Activated T-helper 1 cell treated with Interleukin-2 at 50 U/mL for 16 hours (primary cell): ENCODE data around the gene LHPP.

Experiments
- DNase-seq: peaks from one replicate; pipeline ENCODE4 v3.0.0-alpha.2; 2020; ENCODE audit warnings: low read depth

Gene LHPP

GRCh38 chr10:124497196-124497881, 35.7 kb downstream of the LHPP start:
- no peak for DNase-seq

GRCh38 chr10:124498056-124498455, 36.4 kb downstream of the LHPP start:
- DNase-seq: no peak

GRCh38 chr10:124500757-124501156, 39.1 kb downstream of the LHPP start:
- no peak for DNase-seq

- no peak for DNase-seq
Measured at GRCh38 chr10:124504711-124505110, 43.1 kb downstream of the LHPP start.

- DNase-seq: no peak
Measured at GRCh38 chr10:124505279-124505678, 43.7 kb downstream of the LHPP start.

GRCh38 chr10:124508070-124508667, 46.5 kb downstream of the LHPP start:
- DNase-seq: no peak

- DNase-seq: no peak
Measured at GRCh38 chr10:124508907-124509454, 47.4 kb downstream of the LHPP start.

- DNase-seq: no peak
Measured at GRCh38 chr10:124509880-124510632, 48.4 kb downstream of the LHPP start.

GRCh38 chr10:124510759-124511158, 49.1 kb downstream of the LHPP start:
- no peak for DNase-seq

- DNase-seq: no peak
Measured at GRCh38 chr10:124511205-124512039, 49.8 kb downstream of the LHPP start.

- no peak for DNase-seq
Measured at GRCh38 chr10:124512040-124512428, 50.4 kb downstream of the LHPP start.

GRCh38 chr10:124512600-124512999, 51.0 kb downstream of the LHPP start:
- no peak for DNase-seq

- DNase-seq: no peak
Measured at GRCh38 chr10:124515244-124515970, 53.8 kb downstream of the LHPP start.

GRCh38 chr10:124516181-124516580, 54.6 kb downstream of the LHPP start:
- DNase-seq: no peak

GRCh38 chr10:124516746-124517397, 55.2 kb downstream of the LHPP start:
- DNase-seq: no peak

GRCh38 chr10:124517461-124517860, 55.8 kb downstream of the LHPP start:
- DNase-seq: no peak

- no peak for DNase-seq
Measured at GRCh38 chr10:124517931-124518330, 56.3 kb downstream of the LHPP start.

- no peak for DNase-seq
Measured at GRCh38 chr10:124518366-124518765, 56.7 kb downstream of the LHPP start.

GRCh38 chr10:124520558-124521428, 59.2 kb downstream of the LHPP start:
- no peak for DNase-seq

GRCh38 chr10:124521429-124521871, 59.8 kb downstream of the LHPP start:
- DNase-seq: no peak
